ENCODE measurements around the gene MYOZ1. TPM values are rescaled to one million over a fixed set of nuclear protein-coding genes. Genes with fewer than 3 reads are reported as not detected.

The MYOZ1 gene
- total and polyA plus RNA-seq, 2 donors (not counting 1 experiment from before 2014, with no cell fraction given), result not detected

DNA sequence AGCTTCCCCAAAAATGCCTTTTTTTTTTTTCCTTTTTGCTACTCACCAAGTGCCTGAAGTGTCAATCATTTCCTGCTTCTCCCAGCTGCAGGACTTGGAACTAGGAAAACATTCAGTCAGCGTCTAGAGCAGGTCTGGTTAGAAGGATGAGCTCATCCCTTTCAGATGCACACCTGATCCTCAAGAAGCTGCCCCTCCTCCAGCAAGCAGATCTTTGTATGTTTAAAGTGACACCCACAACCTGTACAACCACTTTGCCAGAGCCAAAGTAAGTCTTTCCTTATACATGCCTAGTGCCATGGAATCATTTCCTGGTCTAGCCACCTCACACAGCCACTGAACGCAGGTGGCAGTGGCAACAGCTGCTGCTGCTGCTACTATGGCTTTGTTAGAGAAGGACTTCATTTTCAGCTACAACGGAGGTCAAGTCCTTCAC is 39.8 kb downstream of the MYOZ1 start:
- no peak overlapping the region for H3K4me3 ChIP-seq (ENCODE audit: control extremely low read depth in 1 of 5, extremely low read depth in 1 of 5, insufficient read depth in 1 of 5, low read depth in 2 of 5, low read length in 4 of 5)
- H3K9me3 ChIP-seq (ENCODE audit: control extremely low read depth in 1 of 3, control insufficient read depth in 2 of 3, insufficient read depth in 1 of 3, low read length in 2 of 3), result no peaks in the 10 kb centered on the region
- no peaks in the 10 kb centered on the region for H3K79me2 ChIP-seq (ENCODE audit: control insufficient read depth, insufficient read depth, low read length)
- Mint-ChIP-seq H3K9me3 (ENCODE audit: insufficient read depth) (no peaks in the 10 kb centered on the region), H3K4me3 (no peak overlapping the region), H3K4me1 (no peaks in the 10 kb centered on the region), H3K27me3 (no peaks in the 10 kb centered on the region), H3K27ac (no peak overlapping the region)
- no peaks in the 10 kb centered on the region for H3K36me3 ChIP-seq (replicated peaks in 1 of 2; ENCODE audit: control extremely low read depth in 1 of 2, control insufficient read depth in 1 of 2, extremely low read depth in 1 of 2, insufficient read depth in 2 of 2, low read length in 1 of 2)
- DNase-seq (no peak), ATAC-seq (ENCODE audit: low read depth) (no peak)
- no peak overlapping the region for H3K9ac ChIP-seq (ENCODE audit: low read length)
- no peaks in the 10 kb centered on the region for H4K20me1 ChIP-seq (ENCODE audit: control insufficient read depth, insufficient read depth, low read length, poor library complexity, severe bottlenecking)
- intact Hi-C loops (cut with micrococcal nuclease), result no loop called here
- H3K4me2 ChIP-seq (replicated peaks; ENCODE audit: low read depth, low read length, poor library complexity, severe bottlenecking), result no peak overlapping the region
- H2AFZ ChIP-seq (ENCODE audit: insufficient read depth, low read depth, low read length, poor library complexity, severe bottlenecking), result no peak overlapping the region
- WGBS (ENCODE audit: insufficient coverage), result 88% methylated on average over 1 of the region's 3 CpGs
- no peak for TF ChIP-seq EZH2 (IDR thresholded peaks at IDR 0.05; ENCODE audit: borderline replicate concordance, insufficient read depth, low read depth, low read length, poor library complexity, severe bottlenecking)
- no peaks in the 10 kb centered on the region for H3K4me1 ChIP-seq (ENCODE audit: control insufficient read depth in 2 of 2, insufficient read depth in 2 of 2, low read length in 2 of 2)
- no peaks in the 10 kb centered on the region for H3K27me3 ChIP-seq (replicated peaks in 1 of 4; ENCODE audit: control extremely low read depth in 1 of 4, control insufficient read depth in 3 of 4, insufficient read depth in 4 of 4, low read length in 3 of 4)
- no peak overlapping the region for H3K27ac ChIP-seq (ENCODE audit: low read length in 2 of 2)
- ChIA-PET CTCF (no interaction called here), POLR2A (no interaction called here)

- Histone ChIP-seq H3K79me2 (ENCODE audit: control insufficient read depth, insufficient read depth, low read length) (no peaks in the 10 kb centered on the region), H3K36me3 (replicated peaks in 1 of 2; ENCODE audit: control extremely low read depth in 1 of 2, control insufficient read depth in 1 of 2, extremely low read depth in 1 of 2, insufficient read depth in 2 of 2, low read length in 1 of 2) (no peaks in the 10 kb centered on the region), H3K9ac (ENCODE audit: low read length) (no peak overlapping the region), H3K4me1 (ENCODE audit: control insufficient read depth in 2 of 2, insufficient read depth in 2 of 2, low read length in 2 of 2) (peaks cover 0 to under 1% of the 10 kb centered on the region in 2 donors), H3K27ac (ENCODE audit: low read length in 2 of 2) (no peak overlapping the region), H3K4me3 (ENCODE audit: control extremely low read depth in 1 of 5, extremely low read depth in 1 of 5, insufficient read depth in 1 of 5, low read depth in 2 of 5, low read length in 4 of 5) (no peak overlapping the region), H3K9me3 (ENCODE audit: control extremely low read depth in 1 of 3, control insufficient read depth in 2 of 3, insufficient read depth in 1 of 3, low read length in 2 of 3) (no peaks in the 10 kb centered on the region), H3K27me3 (replicated peaks in 1 of 4; ENCODE audit: control extremely low read depth in 1 of 4, control insufficient read depth in 3 of 4, insufficient read depth in 4 of 4, low read length in 3 of 4) (no peaks in the 10 kb centered on the region), H3K4me2 (replicated peaks; ENCODE audit: low read depth, low read length, poor library complexity, severe bottlenecking) (no peak overlapping the region), H4K20me1 (ENCODE audit: control insufficient read depth, insufficient read depth, low read length, poor library complexity, severe bottlenecking) (no peaks in the 10 kb centered on the region), H2AFZ (ENCODE audit: insufficient read depth, low read depth, low read length, poor library complexity, severe bottlenecking) (no peak overlapping the region)
- ChIA-PET CTCF (no interaction called here), POLR2A (no interaction called here)
- DNase-seq (no peak), ATAC-seq (ENCODE audit: low read depth) (no peak)
- no CpG with 5 or more reads among the region's 1 CpG for WGBS (ENCODE audit: insufficient coverage)
- Mint-ChIP-seq H3K27ac (no peak overlapping the region), H3K27me3 (no peaks in the 10 kb centered on the region), H3K9me3 (ENCODE audit: insufficient read depth) (no peaks in the 10 kb centered on the region), H3K4me3 (no peak overlapping the region), H3K4me1 (peaks cover 4% of the 10 kb centered on the region)
- intact Hi-C loops (cut with micrococcal nuclease), result no loop called here
- TF ChIP-seq EZH2 (IDR thresholded peaks at IDR 0.05; ENCODE audit: borderline replicate concordance, insufficient read depth, low read depth, low read length, poor library complexity, severe bottlenecking), result no peak
- TF ChIP-seq, protein P1, sequence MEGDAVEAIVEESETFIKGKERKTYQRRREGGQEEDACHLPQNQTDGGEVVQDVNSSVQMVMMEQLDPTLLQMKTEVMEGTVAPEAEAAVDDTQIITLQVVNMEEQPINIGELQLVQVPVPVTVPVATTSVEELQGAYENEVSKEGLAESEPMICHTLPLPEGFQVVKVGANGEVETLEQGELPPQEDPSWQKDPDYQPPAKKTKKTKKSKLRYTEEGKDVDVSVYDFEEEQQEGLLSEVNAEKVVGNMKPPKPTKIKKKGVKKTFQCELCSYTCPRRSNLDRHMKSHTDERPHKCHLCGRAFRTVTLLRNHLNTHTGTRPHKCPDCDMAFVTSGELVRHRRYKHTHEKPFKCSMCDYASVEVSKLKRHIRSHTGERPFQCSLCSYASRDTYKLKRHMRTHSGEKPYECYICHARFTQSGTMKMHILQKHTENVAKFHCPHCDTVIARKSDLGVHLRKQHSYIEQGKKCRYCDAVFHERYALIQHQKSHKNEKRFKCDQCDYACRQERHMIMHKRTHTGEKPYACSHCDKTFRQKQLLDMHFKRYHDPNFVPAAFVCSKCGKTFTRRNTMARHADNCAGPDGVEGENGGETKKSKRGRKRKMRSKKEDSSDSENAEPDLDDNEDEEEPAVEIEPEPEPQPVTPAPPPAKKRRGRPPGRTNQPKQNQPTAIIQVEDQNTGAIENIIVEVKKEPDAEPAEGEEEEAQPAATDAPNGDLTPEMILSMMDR (IDR thresholded peaks at IDR 0.05), result no peak
Observed at GRCh38 chr10:73597346-73597745, 43.9 kb downstream of the MYOZ1 start.

All from B cell (primary cell).